Measurements from ENCODE around the gene EHMT1.
"Not testable (repeated sequence)": the region's sequence is repeated elsewhere in the genome, so short reads cannot be mapped to it uniquely, and the experiment has no call there.

The EHMT1 gene

GRCh38 chr9:137873408-137873807 lies 254.6 kb downstream of the EHMT1 start:
- DNase-seq (ENCODE audit: low read depth), result no peak

- DNase-seq (ENCODE audit: low read depth), result no peak
Observed at GRCh38 chr9:137873858-137874362, 255.1 kb downstream of the EHMT1 start.

GRCh38 chr9:137875354-137875753 lies 256.5 kb downstream of the EHMT1 start:
- DNase-seq (ENCODE audit: low read depth), result no peak

- DNase-seq (ENCODE audit: low read depth), result no peak
Observed at GRCh38 chr9:137875846-137876245, 257.0 kb downstream of the EHMT1 start.

DNA sequence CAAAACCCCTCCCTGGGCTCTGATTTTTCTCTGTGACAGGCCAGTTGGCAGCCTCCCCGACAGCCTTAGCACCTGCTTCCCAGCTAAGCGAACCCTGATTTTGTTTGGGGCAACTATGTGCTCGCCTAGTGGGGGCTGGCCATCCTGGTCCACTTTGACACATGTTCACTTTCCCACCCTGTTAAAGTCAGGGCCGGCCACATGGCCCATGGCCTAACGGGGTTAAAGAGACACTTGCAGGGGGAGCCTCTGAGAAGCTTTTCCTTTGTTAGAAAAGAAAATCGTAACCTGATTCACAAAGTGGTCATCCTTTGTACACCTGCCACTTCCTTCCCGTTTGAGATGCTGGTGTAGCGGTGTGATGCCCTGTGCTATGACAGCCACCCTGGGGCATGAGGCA lies 257.5 kb downstream of the EHMT1 start:
- no peak for DNase-seq (ENCODE audit: low read depth)

GRCh38 chr9:137876781-137877386 lies 258.1 kb downstream of the EHMT1 start:
- DNase-seq (ENCODE audit: low read depth), result no peak

- DNase-seq (ENCODE audit: low read depth), result not testable (repeated sequence)
Observed at GRCh38 chr9:137877506-137878122, 258.8 kb downstream of the EHMT1 start, which contains the start of gene CACNA1B. Gene CACNA1B, plus strand, starts transcription at chr9:137877782. Its CDS starts 152 bp downstream, at chr9:137877934.

GRCh38 chr9:137878146-137878941 lies 259.5 kb downstream of the EHMT1 start:
- no peak for DNase-seq (ENCODE audit: low read depth)

DNA sequence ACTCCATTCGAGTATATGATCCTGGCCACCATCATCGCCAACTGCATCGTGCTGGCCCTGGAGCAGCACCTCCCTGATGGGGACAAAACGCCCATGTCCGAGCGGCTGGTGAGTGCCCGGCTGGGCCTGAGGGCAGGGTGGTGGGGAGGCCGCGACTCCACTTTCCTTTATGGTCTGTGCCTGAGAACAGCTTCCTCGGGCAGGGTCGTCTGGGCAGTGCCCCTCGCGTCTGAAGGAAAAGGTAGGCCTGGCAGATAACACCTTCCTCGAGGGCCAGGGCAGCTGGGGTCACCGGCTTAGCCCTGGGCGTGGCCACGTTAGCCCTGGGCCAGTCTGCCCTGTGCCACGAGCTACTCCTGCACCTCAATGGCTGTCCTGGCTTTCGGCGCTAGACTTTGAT lies 260.2 kb downstream of the EHMT1 start:
- DNase-seq (ENCODE audit: low read depth), result no peak

GRCh38 chr9:137879566-137880150 lies 260.9 kb downstream of the EHMT1 start:
- no peak for DNase-seq (ENCODE audit: low read depth)

GRCh38 chr9:137880160-137880975 lies 261.6 kb downstream of the EHMT1 start:
- DNase-seq (ENCODE audit: low read depth), result no peak

- DNase-seq (ENCODE audit: low read depth), result no peak
Observed at GRCh38 chr9:137880976-137881530, 262.2 kb downstream of the EHMT1 start.

- no peak for DNase-seq (ENCODE audit: low read depth)
Observed at GRCh38 chr9:137881591-137882505, 263.0 kb downstream of the EHMT1 start.

DNA sequence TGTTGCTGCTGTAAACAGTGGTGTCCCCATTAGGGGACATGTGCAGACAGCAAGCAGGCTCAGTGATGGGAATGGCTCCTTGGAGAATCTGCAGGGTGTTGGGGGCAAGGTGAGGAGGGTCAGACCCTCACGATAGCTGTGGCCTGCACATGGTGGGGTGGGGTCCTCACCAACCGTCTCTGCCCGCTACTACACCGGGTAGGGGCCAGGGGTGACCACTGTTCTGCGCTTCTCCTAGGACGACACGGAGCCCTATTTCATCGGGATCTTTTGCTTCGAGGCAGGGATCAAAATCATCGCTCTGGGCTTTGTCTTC lies 263.7 kb downstream of the EHMT1 start:
- DNase-seq (ENCODE audit: low read depth), result no peak

GRCh38 chr9:137883977-137884376 lies 265.2 kb downstream of the EHMT1 start:
- DNase-seq (ENCODE audit: low read depth), result not testable (repeated sequence)

GRCh38 chr9:137884547-137884946 lies 265.7 kb downstream of the EHMT1 start:
- DNase-seq (ENCODE audit: low read depth), result not testable (repeated sequence)

- not testable (repeated sequence) for DNase-seq (ENCODE audit: low read depth)
Observed at GRCh38 chr9:137885121-137885520, 266.3 kb downstream of the EHMT1 start.
